Left renal pelvis (tissue), 4 donors: ENCODE measurements around the gene CAMSAP1. TPM values are rescaled to one million over a fixed set of nuclear protein-coding genes. Genes with fewer than 3 reads are reported as not detected.

Experiments
- DNase-seq, 4 donors: peaks; one replicate each; pipeline ENCODE4 v3.0.0-alpha.2; 2013; ENCODE audit warnings: low read depth in 4 of 4, low spot score in 3 of 4
- polyA plus RNA-seq, 4 donors: library from polyadenylated mRNA; unstranded; fragments of 120-200 nt; gene quantifications; one replicate each; pipeline ENCODE4 v1.2.1, GENCODE V29; 2013; ENCODE audit not compliant: insufficient read length in 4 of 4

Gene CAMSAP1
- polyA plus RNA-seq, 4 donors = 23.2 to 27.7 (median 24.5) TPM

DNA sequence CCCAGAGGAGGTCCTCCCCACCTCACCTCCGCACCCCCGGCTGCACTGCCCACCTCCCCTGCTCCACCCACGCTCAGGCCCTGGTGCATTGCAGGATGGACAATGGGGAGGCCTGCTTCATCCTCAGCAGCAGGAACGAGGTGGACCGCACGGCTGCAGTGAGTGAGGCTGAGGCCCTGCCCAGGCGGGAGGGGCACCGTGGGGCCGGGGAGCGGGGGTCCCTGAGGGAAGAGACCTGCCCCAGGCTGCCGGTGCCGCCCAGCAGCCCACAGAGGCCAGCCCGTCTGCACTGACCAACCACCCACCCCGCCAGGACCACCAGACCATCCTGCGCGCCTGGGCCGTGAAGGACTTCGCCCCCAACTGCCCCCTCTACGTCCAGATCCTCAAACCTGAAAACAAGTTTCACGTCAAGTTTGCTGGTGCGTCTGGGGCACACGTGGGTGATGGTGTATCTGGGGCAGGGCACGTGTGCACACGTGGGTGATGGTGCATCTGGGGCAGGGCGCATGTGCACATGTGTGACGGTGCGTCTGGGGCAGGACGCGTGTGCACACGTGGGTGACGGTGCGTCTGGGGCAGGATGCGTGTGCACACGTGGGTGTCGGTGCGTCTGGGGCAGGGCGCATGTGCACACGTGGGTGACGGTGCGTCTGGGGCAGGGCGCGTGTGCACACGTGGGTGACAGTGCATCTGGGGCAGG, 138.7 kb downstream of the CAMSAP1 start:
- no peak for DNase-seq

DNA sequence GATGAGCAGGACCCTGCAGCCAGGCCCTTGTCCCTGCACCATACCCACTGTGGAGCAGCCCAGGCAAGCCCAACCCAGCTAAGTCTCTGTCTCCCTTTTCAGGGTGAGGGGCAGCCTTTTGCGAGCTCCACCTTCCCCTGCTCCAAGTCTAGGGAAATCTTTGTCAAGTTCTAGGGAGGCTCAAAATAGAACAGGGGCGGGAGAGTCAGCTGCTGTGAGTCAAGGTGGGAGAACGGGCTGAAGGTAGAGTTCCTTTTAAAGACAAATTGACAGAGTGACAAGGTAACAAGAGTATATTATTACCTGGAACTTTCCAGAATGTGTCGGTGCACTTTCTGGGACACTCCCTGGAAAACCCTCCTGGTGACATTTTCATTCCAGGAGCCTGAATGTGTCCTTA, 140.6 kb downstream of the CAMSAP1 start:
- no peak for DNase-seq

DNA sequence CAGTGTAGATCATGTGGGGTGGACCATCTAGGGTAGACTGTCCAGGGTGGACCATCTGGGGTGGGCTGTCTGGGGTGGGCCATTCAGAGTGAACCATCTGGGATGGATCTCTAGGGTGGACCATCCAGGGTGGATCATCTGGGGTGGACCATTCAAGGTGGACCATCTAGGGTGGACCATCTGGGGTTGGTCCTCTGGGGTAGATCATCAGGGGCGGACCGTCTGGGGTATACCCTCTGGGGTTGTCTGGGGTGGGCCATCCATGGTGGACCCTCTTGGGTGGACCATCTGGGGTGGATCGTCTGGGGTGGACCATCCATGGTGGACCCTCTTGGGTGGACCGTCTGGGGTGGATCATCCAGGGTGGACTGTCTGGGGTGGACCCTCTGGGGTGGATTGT, 141.1 kb downstream of the CAMSAP1 start:
- DNase-seq = no peak

DNA sequence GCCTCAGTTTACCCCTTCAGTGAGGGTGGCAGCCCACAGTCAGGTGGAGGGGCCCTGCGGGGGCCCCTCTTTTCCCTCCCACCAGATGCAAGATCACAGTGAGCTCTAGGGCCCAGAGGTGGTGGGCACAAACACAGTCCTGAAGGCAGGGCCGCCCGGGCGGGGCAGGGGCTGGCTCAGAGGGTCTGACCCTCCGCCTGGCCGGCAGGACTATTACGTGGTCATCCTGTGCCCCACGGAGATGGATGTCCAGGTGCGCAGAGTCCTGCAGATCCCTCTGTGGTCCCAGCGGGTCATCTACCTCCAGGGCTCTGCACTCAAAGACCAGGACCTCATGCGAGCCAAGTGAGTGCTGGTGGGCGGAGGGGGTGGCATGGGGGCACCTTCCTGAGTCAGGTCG, 141.9 kb downstream of the CAMSAP1 start:
- no peak for DNase-seq

DNA sequence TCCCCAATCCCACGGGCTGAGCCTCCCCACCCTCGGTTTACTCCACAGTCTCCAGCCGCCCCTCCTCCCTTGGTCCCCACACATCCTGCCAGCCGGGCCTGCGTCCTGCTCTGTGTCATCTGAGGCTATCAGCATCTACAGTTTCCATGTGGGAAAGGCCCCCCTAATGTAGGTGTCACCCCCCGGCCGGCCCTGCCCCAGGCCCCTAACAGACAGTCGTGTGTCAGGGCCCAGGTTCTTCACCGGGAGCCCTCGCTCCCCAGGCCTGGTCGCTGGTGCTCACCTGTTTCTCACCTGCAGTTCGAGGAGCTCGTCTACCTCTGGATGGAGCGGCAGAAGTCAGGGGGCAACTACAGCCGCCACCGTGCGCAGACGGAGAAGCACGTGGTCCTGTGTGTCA, 142.6 kb downstream of the CAMSAP1 start:
- no peak for DNase-seq

DNA sequence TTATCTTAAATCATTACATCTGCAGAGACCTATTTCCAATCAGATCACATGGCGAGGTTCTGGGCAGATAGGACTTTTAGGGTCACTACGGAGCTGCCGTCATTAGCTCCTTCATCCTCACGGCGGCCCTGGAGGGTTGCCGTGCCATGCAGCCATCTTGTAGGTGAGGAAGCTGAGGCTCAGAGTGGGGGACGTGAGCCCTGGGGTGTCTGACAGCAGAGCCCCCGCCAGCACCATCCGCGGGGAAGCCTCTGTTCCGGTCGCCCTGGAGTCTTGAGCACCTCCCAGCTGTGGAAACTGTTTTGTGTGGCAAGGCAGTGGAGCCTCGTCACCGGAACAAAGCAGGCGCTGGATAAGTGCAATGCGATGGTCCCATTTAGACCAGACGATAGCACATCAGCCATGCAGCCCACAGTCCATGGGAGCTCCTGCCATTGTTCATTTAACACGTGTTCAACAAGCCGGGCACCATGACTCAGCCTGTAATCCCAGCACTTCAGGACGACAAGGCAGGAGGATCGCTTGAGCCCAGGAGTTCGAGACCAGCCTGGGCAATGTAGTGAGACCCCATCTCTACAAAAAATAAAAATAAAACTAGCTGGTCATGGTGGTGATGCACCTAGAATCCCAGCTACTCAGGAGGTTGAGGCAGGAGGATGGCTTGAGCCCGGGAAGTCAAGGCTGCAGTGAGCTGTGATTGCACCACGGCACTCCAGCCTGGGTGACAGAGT, 143.5 kb downstream of the CAMSAP1 start:
- DNase-seq = no peak

DNA sequence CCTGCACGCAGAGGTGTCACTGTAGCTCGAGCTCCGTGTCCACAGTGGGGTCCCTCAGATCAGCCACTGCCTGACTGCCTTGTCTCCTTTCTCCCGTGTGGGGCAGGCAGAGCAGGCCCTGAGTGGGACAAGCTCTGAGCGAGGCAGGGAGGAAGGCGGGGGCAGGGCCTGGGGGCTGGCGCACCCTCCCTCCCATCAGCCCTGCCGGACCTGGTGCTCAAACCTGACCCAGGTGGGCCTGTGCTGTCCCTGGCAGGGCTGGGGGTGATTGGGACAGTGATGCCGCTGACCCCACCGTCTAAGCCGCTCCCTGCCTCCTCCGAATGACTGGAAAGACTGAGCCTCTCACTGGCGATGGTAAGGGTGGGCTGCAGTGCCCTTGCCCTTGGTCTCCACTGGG, 144.4 kb downstream of the CAMSAP1 start:
- no peak for DNase-seq

DNA sequence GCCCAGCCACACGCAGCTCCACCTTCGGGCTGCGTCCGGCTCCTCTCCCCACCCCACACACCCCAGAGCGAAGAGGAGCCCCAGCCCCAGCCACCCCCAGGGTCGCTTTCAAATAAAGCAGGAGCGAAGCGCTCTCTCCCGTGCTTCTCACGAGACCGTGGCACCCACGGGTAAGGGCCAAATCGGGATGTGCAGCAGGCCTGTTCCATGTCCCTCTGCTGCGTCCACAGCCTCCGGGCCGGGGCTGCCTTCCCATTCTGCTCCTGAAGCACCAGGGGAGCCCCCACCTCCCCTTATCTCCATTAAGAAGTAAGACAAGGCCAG, 145.5 kb downstream of the CAMSAP1 start:
- DNase-seq = no peak

DNA sequence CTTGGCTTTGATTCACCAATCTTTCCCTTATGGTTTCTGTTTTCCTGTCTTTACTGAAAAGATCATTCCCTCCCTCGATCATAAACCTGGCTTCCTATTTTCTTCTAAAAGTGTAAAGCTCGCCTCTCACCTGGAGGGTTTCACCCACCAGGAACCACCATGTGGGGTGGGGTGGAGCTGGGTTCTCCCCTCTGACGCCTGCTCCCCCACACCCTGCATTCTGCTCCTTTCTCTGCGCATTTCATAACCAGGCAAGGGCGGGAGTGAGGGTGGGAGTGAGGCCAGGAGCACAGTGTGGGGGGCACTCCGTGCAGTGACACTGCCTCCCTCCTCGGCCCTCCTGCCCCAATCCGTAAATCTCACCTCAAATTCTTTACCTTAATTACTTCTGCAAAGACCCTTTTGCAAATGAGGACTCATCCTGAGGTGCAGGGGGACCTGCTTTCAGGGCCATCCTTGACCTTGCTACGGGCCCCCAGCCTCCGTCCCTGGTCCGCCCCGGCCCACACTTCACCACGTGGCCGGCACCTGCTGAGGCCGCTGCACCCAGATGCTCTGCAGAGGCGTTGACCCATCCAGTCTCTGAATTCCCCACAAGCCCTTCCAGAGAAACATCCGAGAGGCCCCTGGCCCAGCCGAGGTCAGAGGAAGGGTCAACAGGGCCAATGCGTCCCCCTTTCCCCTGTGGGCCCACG, 146.0 kb downstream of the CAMSAP1 start:
- DNase-seq = no peak

DNA sequence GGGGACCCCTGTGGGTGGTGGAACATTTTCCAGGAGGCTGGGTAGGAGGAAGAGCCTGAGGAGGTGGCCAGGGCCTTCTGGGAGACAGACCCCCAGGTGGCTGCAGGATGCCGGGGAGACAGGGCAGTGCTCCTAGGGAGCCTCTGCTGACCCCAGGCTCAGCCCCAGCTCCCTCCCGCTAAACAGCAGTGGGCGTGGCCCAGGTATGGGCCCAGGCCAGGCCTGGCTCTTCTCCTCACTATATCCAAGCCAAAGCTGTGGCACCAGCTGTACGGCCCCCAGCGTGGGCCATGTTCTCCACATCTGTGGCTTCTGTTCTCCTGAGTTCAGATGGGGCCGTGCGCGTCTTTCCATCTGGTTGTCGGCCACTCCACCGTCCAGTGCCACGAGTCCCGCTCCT, 146.9 kb downstream of the CAMSAP1 start:
- DNase-seq = no peak

DNA sequence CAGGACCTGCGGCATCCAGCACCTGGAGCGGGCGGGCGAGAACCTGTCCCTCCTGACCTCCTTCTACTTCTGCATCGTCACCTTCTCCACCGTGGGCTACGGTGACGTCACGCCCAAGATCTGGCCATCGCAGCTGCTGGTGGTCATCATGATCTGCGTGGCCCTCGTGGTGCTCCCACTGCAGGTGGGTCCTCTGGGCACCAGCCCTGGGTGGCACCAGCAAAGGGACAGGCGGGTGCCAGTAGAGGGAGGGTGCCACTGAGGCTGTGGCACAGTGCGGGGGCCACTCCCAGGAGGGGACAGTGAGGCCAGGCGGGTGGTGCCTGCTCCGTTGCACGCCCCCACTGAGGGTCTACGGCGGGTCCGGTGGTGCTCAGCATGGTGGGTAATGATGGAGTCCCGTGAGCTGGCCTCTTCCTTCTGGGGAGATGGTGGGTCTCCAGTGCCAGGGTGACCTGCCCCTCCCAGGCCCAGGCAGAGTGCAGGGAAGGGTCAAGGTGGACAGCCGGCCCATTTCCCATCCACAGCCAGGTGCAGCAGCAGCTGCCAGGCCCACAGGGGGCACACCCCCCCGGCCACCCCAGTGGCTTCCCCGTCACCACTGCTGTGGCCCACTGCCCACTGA, 147.6 kb downstream of the CAMSAP1 start:
- DNase-seq = no peak

DNA sequence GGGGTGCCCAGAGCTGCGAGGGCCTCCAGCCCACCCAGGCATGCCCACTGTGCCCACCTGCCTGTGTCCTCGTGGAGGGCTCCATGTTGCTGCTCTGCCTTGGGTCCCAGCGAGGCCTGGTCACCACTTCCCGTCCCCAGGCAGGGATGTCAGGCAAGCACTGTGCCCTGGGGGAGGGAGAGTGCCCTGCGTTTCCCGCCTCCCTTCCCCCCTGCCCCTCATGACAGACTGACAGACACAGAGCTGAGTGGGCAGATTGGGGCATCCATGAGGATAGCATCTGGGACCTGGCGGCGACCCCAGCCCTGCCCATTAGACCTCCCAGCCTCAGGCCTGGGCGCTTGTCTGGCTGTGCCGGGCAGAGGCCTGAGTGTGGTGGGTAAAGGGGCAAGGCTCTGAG, 148.5 kb downstream of the CAMSAP1 start:
- no peak for DNase-seq

Other genes with a start within 250 kb of the CAMSAP1 start
- not detected for gene LCN9, start 244.2 kb downstream of the CAMSAP1 start, polyA plus RNA-seq
- not detected for gene SOHLH1, start 208.1 kb downstream of the CAMSAP1 start, polyA plus RNA-seq
- gene KCNT1, start 205.4 kb downstream of the CAMSAP1 start, polyA plus RNA-seq = under 1 TPM; 0.07 to 0.22 (median 0.14) TPM
- 10 to 100 TPM; 27.3 to 36.1 (median 31.4) TPM for gene UBAC1, start 53.8 kb upstream of the CAMSAP1 start, polyA plus RNA-seq
- gene NACC2, start 187.7 kb upstream of the CAMSAP1 start, polyA plus RNA-seq = 1 to 10 TPM; 5.3 to 9.4 (median 7.4) TPM
- 10 to 100 TPM; 14.3 to 22.0 (median 15.2) TPM for gene TMEM250, start 211.3 kb upstream of the CAMSAP1 start, polyA plus RNA-seq